ENCODE measurements around the gene NEURL4.

GRCh38 chr17:7285679-7286078, 43.5 kb downstream of the NEURL4 start:
- TF ChIP-seq SMC3 (IDR thresholded peaks at IDR 0.05) (no peak), POLR2A (IDR thresholded peaks at IDR 0.05; ENCODE audit: low read length) (no peak), NR3C1 (IDR thresholded peaks at IDR 0.05) (no peak), EP300 (IDR thresholded peaks at IDR 0.05) (no peak), EHMT2 (IDR thresholded peaks at IDR 0.05; ENCODE audit: low read depth) (no peak), CHD2 (IDR thresholded peaks at IDR 0.05; ENCODE audit: low read length, partially characterized antibody) (no peak), RNF2 (IDR thresholded peaks at IDR 0.05; ENCODE audit: borderline replicate concordance, low read depth) (no peak), KDM1A (IDR thresholded peaks at IDR 0.05; ENCODE audit: low read depth) (no peak), BCL3 (IDR thresholded peaks at IDR 0.05) (no peak)
- TF ChIP-seq, protein P1, sequence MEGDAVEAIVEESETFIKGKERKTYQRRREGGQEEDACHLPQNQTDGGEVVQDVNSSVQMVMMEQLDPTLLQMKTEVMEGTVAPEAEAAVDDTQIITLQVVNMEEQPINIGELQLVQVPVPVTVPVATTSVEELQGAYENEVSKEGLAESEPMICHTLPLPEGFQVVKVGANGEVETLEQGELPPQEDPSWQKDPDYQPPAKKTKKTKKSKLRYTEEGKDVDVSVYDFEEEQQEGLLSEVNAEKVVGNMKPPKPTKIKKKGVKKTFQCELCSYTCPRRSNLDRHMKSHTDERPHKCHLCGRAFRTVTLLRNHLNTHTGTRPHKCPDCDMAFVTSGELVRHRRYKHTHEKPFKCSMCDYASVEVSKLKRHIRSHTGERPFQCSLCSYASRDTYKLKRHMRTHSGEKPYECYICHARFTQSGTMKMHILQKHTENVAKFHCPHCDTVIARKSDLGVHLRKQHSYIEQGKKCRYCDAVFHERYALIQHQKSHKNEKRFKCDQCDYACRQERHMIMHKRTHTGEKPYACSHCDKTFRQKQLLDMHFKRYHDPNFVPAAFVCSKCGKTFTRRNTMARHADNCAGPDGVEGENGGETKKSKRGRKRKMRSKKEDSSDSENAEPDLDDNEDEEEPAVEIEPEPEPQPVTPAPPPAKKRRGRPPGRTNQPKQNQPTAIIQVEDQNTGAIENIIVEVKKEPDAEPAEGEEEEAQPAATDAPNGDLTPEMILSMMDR (IDR thresholded peaks at IDR 0.05): no peak
